ENCODE data around the gene PIGC. TPM values are rescaled to one million over a fixed set of nuclear protein-coding genes. Genes with fewer than 3 reads are reported as not detected.
"Not testable (repeated sequence)": the region's sequence is repeated elsewhere in the genome, so short reads cannot be mapped to it uniquely, and the experiment has no call there.

Gene PIGC
- total RNA-seq, 2 experiments from 2014 or later = 23.7 to 27.1 TPM

DNA sequence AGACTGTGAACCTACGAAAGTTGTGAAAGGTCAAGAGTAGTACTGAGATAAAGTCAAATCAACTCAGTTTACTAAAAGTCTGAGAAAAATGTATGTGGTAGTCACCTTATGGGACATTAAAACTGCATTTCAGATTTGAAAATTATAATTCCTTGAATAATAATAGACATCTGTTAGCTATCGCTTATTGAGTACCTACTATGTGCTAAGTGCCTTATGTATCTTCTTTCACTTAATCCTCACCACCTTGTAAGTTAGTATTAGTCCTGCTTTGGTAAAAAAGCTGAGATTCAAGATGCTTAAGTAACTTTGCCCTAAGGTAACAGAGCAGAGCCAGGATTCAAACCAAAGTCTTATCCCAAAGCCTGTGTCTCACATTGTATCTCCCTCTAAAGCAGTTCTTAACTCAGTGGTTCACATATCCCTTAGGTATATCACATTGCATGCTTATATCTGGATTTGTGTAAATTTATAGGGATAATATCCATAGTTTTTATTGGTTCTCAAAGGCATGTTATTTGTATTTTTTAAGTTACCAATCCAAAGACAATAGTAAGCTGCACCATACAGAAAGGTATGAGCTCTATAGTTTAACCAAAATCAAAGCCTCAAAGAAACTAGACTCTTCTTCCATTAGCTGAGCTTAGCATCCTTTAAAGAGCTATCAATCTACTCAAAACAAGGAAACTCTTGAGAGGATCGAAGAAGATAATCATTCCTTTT, 865 bp downstream of the PIGC start:
- Mint-ChIP-seq H3K36me3 (ENCODE audit: low read depth) (peaks cover 40% of the 10 kb centered on the region), H3K4me3 (peak overlapping the region; percentile 98), H3K4me1 (ENCODE audit: low read depth) (peaks cover 39% of the 10 kb centered on the region), H3K27me3 (no peaks in the 10 kb centered on the region), H3K27ac (peak overlapping the region; percentile 90), H3K9me3 (no peaks in the 10 kb centered on the region)
- Histone ChIP-seq H3K9me3 (ENCODE audit: control insufficient read depth in 1 of 2, insufficient read depth in 1 of 2, low read length in 2 of 2) (no peaks in the 10 kb centered on the region), H3K4me3 (ENCODE audit: low read length) (peak overlapping the region; percentile 92), H3K27me3 (ENCODE audit: control insufficient read depth in 1 of 2, insufficient read depth in 2 of 2, low read length in 2 of 2) (no peaks in the 10 kb centered on the region), H3K36me3 (ENCODE audit: insufficient read depth, low read length) (peaks cover 16% of the 10 kb centered on the region), H3K27ac (ENCODE audit: low read depth in 1 of 2, low read length in 2 of 2) (peak overlapping the region in 1 of 2 donors; percentile 79), H3K4me1 (ENCODE audit: insufficient read depth, low read length) (peaks cover 17% of the 10 kb centered on the region)
- ATAC-seq (ENCODE audit: poor library complexity) = peak; percentile 5
- TF ChIP-seq, protein P1, sequence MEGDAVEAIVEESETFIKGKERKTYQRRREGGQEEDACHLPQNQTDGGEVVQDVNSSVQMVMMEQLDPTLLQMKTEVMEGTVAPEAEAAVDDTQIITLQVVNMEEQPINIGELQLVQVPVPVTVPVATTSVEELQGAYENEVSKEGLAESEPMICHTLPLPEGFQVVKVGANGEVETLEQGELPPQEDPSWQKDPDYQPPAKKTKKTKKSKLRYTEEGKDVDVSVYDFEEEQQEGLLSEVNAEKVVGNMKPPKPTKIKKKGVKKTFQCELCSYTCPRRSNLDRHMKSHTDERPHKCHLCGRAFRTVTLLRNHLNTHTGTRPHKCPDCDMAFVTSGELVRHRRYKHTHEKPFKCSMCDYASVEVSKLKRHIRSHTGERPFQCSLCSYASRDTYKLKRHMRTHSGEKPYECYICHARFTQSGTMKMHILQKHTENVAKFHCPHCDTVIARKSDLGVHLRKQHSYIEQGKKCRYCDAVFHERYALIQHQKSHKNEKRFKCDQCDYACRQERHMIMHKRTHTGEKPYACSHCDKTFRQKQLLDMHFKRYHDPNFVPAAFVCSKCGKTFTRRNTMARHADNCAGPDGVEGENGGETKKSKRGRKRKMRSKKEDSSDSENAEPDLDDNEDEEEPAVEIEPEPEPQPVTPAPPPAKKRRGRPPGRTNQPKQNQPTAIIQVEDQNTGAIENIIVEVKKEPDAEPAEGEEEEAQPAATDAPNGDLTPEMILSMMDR (IDR thresholded peaks at IDR 0.05) = no peak
- ChIA-PET POLR2A (interaction anchor here (0.6 to 5.6 kb wide), 7 partner anchors 11 to 264 kb away, joined by 3 to 43 read pairs (median 7); partner anchors contain the start of gene SUCO), CTCF (interaction anchor here (0.5 to 1.7 kb wide), 13 partner anchors 8 to 958 kb away, joined by 3 to 7 read pairs (median 3); partner anchors contain the start of genes C1orf105, PRRC2C and SUCO)
- intact Hi-C loops (cut with DNase I, micrococcal nuclease) = loop anchor here (5.0 kb wide), 4 partner anchors 89 to 661 kb away; partner anchors contain the start of genes SUCO (in 2 of the 2), DNM3 (in 1 of the 2) and METTL13 (in 1 of the 2)
- no peak for DNase-seq

DNA sequence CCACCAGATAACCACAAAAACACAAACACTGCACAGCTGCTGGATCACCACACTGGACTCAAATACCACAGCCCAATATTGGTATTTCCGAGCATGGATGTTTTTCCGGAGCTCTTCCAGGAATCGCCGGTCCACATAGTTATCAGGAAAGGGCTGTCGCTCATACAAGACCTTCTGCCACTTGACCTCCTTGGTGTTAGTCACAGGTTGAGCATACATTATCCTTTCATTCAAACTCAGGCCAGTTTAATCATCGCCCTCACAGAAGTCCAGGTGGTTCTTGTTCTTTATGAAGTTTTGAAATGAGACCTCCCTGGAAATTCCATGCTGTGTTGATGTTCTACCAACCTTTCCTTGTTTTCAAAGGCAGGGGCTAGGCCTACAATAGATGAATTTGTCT, 1.5 kb downstream of the PIGC start:
- no peak overlapping the region for H3K27ac ChIP-seq (ENCODE audit: low read depth in 1 of 2, low read length in 2 of 2)
- POLR2A ChIA-PET = interaction anchor here (2.9 to 5.6 kb wide), 2 partner anchors 11 to 90 kb away, joined by 9 to 43 read pairs; partner anchors contain the start of gene SUCO
- peaks cover 39% of the 10 kb centered on the region for H3K4me1 Mint-ChIP-seq (ENCODE audit: low read depth)

DNA sequence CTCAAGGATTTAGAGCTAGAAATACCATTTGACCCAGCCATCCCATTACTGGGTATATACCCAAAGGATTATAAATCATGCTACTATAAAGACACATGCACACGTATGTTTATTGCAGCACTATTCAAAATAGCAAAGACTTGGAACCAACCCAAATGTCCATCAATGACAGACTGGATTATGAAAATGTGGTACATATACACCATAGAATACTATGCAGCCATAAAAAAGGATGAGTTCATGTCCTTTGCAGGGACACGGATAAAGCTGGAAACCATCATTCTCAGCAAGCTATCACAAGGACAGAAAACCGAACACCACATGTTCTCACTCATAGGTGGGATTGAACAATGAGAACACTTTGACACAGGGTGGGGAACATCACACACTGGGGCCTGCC, 6.7 kb downstream of the PIGC start:
- CTCF ChIA-PET; H3K27me3 Mint-ChIP-seq; H3K27me3 ChIP-seq (ENCODE audit: control insufficient read depth in 1 of 2, insufficient read depth in 2 of 2, low read length in 2 of 2); H3K27ac ChIP-seq (ENCODE audit: low read depth in 1 of 2, low read length in 2 of 2); H3K27ac Mint-ChIP-seq; H3K9me3 Mint-ChIP-seq; POLR2A ChIA-PET; intact Hi-C loops (cut with DNase I, micrococcal nuclease); H3K9me3 ChIP-seq (ENCODE audit: control insufficient read depth in 1 of 2, insufficient read depth in 1 of 2, low read length in 2 of 2); H3K4me3 ChIP-seq (ENCODE audit: low read length); ATAC-seq (ENCODE audit: poor library complexity); H3K4me3 Mint-ChIP-seq; DNase-seq: not testable (repeated sequence)
- H3K4me1 Mint-ChIP-seq (ENCODE audit: low read depth) = peaks cover 44% of the 10 kb centered on the region
- H3K36me3 ChIP-seq (ENCODE audit: insufficient read depth, low read length) = peaks cover 13% of the 10 kb centered on the region
- peaks cover 47% of the 10 kb centered on the region for H3K36me3 Mint-ChIP-seq (ENCODE audit: low read depth)
- peaks cover 11% of the 10 kb centered on the region for H3K4me1 ChIP-seq (ENCODE audit: insufficient read depth, low read length)

More for the DNA sequence above, 1.5 kb downstream of the PIGC start:
- no peak overlapping the region for H3K4me3 ChIP-seq (ENCODE audit: low read length)
- peak overlapping the region; percentile 90 for H3K27ac Mint-ChIP-seq
- H3K27me3 Mint-ChIP-seq = no peaks in the 10 kb centered on the region
- no peak for DNase-seq
- peaks cover 16% of the 10 kb centered on the region for H3K36me3 ChIP-seq (ENCODE audit: insufficient read depth, low read length)
- TF ChIP-seq, protein P1 (IDR thresholded peaks at IDR 0.05) = no peak
- H3K9me3 ChIP-seq (ENCODE audit: control insufficient read depth in 1 of 2, insufficient read depth in 1 of 2, low read length in 2 of 2) = no peaks in the 10 kb centered on the region
- H3K27me3 ChIP-seq (ENCODE audit: control insufficient read depth in 1 of 2, insufficient read depth in 2 of 2, low read length in 2 of 2) = no peaks in the 10 kb centered on the region
- no peak for ATAC-seq (ENCODE audit: poor library complexity)
- intact Hi-C loops (cut with DNase I, micrococcal nuclease) = loop anchor here (5.0 kb wide), 4 partner anchors 90 to 660 kb away; partner anchors contain the start of genes SUCO (in 2 of the 2), DNM3 (in 1 of the 2) and METTL13 (in 1 of the 2)
- CTCF ChIA-PET = interaction anchor here (1.6 to 2.1 kb wide), 3 partner anchors 11 to 13 kb away, joined by 3 to 7 read pairs (median 6); no protein-coding TSS in a partner anchor
- peaks cover 17% of the 10 kb centered on the region for H3K4me1 ChIP-seq (ENCODE audit: insufficient read depth, low read length)
- peaks cover 42% of the 10 kb centered on the region for H3K36me3 Mint-ChIP-seq (ENCODE audit: low read depth)
- H3K9me3 Mint-ChIP-seq = no peaks in the 10 kb centered on the region
- peak overlapping the region; percentile 98 for H3K4me3 Mint-ChIP-seq

Data from CD4-positive, alpha-beta T cell (primary cell).